GM10248 (cell line): Measurements from ENCODE around the gene DAGLA.

Experiments used
- CTCF ChIA-PET: fragments of 300-600 bp; sonication (Branson Sonifier 250); formaldehyde crosslinking; extraction: SDS; loops from one replicate; lab custom pipeline; 2021; ENCODE audit warnings: antibody characterized with exemption; lab: Yijun Ruan, JAX
- POLR2A ChIA-PET: fragments of 350-650 bp; sonication (Branson Sonifier 250); formaldehyde crosslinking; extraction: SDS; loops from one replicate; lab custom pipeline; 2020; ENCODE audit warnings: antibody characterized with exemption; lab: Yijun Ruan, JAX
- DNase-seq: peaks from one replicate; pipeline ENCODE4 v3.0.0; 2012; ENCODE audit errors: extremely low spot score
- CTCF ChIP-seq: IDR thresholded peaks from 2 replicates; pipeline ENCODE4 v1.5.1; 2012; ENCODE audit warnings: mild to moderate bottlenecking, low read depth; ENCODE audit errors: extremely low read depth, missing control alignments, control extremely low read depth

The DAGLA gene

GRCh38 chr11:61776561-61777075 is 96.4 kb downstream of the DAGLA start:
- TF ChIP-seq CTCF = peak; percentile 68
- ChIA-PET POLR2A (no interaction called here), CTCF (interaction anchor here (0.7 to 3.1 kb wide), 9 partner anchors 9 to 47 kb away, joined by 3 to 21 read pairs (median 8); no protein-coding TSS in a partner anchor)
- peak; percentile 90 for DNase-seq

DNA sequence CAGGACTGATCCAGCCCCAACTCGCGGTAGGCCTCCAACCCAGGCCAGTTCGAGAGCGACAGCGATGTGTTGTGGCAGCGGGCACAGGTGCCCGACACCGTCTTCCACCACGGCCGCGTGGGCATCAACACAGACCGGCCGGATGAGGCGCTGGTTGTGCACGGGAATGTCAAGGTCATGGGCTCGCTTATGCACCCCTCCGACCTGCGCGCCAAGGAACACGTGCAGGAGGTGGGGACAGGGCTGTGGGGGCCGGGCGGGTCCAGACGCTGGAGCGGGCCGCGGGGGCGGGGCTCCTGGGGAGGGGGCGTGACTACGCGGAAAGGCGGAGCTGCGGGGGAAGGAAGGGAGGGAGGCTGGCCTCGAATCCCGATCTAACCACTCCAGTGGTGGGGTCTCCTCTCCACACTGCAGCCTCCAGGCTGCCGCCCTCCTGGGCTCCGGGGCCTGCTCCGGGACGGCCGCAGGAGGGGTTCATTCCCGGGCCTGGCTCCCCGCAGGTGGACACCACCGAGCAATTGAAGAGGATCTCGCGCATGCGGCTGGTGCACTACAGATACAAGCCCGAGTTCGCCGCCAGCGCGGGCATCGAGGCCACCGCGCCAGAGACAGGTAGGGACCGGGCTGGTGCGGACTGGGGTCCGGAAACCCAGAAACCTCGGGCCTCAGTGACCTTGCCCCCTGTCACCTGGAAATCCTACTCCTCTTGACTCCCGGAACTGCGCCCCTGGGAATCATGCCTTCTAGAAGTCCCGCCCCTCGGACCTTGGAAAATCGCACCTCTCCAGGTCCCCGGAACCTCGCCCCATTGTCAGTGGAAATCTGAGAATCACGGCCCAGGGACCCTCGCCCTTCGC is 97.3 kb downstream of the DAGLA start:
- TF ChIP-seq CTCF = no peak
- ChIA-PET POLR2A (no interaction called here), CTCF (interaction anchor here (0.7 to 3.1 kb wide), 8 partner anchors 8 to 48 kb away, joined by 3 to 21 read pairs (median 3); no protein-coding TSS in a partner anchor)
- DNase-seq = peak; percentile 75

GRCh38 chr11:61778357-61778886 is 98.2 kb downstream of the DAGLA start:
- CTCF ChIA-PET = interaction anchor here (0.8 to 5.1 kb wide), 4 partner anchors 12 to 30 kb away, joined by 3 to 31 read pairs (median 9); no protein-coding TSS in a partner anchor
- DNase-seq = no peak
- no peak for TF ChIP-seq CTCF
- POLR2A ChIA-PET = no interaction called here

GRCh38 chr11:61778920-61779650 is 98.9 kb downstream of the DAGLA start:
- ChIA-PET CTCF (interaction anchor here (1.5 to 5.1 kb wide), 5 partner anchors 11 to 31 kb away, joined by 4 to 31 read pairs (median 14); no protein-coding TSS in a partner anchor), POLR2A (no interaction called here)
- no peak for DNase-seq
- TF ChIP-seq CTCF = no peak

DNA sequence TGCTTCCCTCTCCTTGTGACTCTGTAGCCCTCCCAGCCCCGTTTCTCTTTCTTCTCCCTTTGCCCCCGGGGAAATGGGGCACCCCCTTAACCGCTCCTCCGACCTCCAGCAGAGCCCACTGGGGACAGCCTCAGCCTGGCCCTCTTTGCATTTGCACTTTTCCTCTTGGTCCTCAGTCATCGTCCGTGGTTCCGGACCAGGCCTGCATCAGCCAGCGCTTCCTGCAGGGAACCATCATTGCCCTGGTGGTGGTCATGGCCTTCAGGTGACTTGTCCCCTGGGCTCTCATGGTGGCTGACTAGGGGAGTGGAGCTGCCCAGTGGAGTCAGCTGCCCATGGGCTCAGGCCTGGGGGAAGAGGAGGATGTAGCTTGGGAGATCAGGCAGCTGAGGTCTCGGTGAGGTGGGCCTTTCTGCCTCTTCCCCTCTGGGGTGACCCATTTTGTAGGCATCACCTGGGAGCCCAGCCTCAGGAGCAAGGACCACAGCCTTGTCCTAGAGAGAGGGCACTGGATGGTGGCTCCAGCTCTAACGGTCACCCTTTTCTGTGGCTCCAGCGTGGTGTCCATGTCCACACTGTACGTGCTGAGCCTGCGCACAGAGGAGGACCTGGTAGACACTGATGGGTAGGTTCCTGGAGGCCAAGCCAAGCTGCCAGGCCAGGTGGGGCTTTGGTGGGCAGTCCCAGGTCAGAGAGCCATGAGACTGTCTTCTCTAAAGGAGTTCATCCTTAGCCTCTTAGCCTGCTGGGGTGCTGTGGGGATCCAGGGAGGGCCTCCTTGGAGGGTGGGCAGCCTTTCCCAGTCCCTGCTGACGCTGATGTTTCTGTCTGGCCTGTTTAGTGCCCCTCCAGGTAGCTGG is 99.7 kb downstream of the DAGLA start:
- POLR2A ChIA-PET = interaction anchor here (0.5 to 0.7 kb wide), 3 partner anchors 13 to 102 kb away, joined by 3 to 5 read pairs (median 4); partner anchors contain the start of gene FEN1
- CTCF ChIA-PET = interaction anchor here (1.5 to 5.1 kb wide), 6 partner anchors 10 to 32 kb away, joined by 4 to 31 read pairs (median 12); no protein-coding TSS in a partner anchor

More for the DNA sequence above, 99.7 kb downstream of the DAGLA start:
- no peak for DNase-seq
- TF ChIP-seq CTCF = no peak
